ENCODE data around the gene GSK3B.
"Not testable (repeated sequence)": the region's sequence is repeated elsewhere in the genome, so short reads cannot be mapped to it uniquely, and the experiment has no call there.

The GSK3B gene

DNA sequence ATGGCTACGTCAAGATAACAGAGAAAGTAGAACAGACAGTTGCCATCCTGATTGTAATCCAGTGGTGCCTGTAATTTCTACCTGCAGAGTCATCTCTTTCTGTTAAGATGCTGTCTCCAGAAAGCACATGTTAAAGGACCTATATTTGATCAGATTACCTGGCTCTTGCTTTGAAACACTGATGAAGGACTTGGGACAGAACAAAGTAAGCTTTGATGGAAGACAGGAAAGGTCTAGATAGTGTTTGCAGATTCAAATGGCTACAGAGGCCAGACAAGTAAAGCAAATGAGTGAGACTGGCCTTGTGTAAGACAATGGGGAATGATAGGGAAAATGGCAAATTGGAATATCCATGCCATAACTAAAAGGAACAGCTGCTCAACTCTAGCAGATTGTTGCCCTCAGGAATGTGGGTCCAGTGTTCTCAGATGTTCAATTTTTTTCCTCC, 1.8 kb upstream of the GSK3B start:
- DNase-seq (ENCODE audit: low spot score) = no peak

DNA sequence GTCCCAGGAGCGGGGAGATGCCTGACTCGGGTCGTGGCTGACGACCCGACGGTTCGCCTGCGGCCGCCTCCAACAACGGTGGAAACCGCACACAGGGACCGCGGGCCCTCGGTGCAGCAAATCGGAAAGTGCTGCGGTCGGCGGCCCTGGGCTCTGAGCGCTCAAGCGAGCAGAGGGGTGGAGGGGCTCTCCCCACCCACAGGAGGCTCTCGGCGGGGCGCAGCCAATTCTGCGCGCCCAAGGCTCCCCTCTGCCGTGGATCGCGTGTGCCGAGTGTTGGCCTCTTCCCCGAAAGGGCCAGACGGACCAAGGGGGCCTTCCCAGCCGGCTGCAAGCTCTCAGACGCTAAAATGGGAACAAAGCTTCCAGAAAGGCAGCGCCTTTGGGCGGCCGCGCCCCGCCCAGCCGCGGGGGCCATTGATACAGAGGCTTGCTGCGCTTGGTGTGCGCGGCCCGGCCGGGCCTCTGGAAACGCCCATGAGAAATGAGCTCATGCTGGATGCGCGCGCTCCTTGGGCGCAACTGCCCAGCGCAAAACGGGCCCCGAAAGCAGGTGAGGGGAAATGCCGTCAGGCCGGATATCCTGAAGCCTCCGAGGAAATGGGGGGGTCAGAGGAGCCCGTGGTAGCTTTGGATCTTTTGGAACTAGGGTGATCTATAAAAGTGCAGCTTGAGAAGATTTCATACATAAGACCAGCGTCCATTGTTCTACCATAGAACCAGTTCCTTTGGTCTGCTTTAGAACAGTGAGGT, 1.2 kb upstream of the GSK3B start:
- peak; percentile 97 for DNase-seq (ENCODE audit: low spot score)

DNA sequence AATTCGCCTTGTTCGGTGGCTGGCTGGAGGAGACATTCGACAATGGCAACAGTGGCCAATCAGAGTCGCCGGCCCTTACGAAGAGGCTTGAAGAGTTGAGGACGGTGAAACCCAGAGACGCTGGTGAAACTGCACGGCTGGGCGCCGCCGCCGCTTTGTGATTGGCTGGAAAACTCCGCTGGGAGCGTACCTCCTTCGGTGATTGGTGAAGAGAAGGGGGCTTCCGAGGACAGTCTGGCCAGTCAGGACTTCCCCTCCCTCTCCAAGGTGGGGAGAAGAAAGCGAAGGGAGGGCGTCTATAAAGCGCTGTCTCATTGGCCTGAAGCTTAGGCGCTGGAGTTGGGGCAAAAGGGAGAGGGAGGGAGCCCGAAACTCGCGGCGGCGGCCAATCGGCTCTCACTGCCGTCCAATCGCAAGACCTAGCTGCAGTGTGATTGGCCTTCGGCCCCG, 554 bp upstream of the GSK3B start:
- DNase-seq (ENCODE audit: low spot score) = peak; percentile 100

DNA sequence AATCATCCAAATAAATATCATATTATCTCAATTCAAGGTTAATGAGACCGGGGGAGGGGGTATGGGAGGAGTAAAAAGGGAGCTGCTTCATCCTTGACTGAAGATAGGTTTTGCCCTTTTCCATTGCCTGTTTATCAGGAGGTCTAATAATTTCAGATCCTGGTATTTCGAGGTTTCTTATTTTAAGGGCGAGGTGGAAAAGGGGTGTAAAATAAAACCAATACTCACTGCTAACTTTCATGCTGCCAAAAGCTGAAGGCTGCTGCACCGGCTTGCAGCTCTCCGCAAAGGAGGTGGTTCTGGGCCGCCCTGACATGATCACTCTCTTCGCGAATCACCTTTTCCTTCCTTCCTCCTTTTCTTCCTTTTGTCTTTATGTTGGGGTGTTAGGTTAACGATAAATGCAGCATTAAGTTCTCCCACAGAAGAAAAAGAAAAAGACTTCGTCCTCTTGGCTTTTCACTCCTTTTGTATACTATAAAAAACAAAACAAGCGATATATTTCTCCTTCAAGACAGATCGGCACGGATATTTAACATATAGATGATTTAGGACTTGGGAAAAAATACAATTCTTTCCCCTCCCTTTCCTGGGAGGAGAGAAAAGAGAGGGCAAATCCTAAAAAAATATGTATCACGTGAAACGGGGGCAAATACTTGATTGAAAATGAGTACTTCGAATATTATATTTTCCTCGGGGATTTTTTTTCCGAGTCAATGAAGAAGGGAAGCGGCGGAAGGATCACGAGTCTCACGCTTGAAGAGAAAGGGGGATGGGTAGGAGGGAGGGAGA, 932 bp downstream of the GSK3B start:
- DNase-seq (ENCODE audit: low spot score) = no peak

DNA sequence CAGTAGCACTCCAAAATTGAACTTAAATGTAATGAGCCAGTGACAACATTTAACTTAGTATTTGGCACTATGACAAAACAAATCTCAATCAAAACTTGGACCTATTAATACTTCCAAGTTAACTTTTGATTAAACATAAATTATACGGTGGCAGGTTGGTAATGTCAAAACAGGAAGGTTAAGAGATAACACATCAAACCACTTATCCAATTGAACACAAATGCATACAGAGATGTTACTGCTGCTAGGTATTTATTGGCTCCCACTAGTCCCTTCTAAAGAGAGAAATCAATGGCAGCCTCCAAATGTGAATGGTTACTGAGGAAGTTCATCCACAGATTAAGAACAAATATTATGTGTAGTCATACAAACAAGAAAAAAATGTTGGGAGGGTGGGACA, 1.8 kb downstream of the GSK3B start:
- no peak for DNase-seq (ENCODE audit: low spot score)

DNA sequence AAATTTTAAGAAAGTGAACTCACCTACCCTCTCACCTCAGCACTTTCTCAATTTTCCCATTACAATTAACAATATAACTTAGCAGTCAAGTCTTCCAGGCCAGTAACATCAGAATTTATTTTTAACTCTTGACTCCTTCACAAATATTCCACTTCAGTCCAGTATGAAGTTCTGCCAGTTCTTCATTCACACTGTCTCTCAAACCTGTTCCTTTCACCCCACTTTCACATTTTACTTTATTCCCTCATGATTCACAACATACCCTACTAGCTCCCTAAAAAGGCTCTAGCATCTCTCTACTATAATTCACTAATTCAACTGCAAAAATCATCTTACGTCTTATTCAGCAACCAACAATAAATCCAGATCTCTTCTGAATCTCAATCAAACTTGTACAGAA, 3.8 kb downstream of the GSK3B start:
- no peak for DNase-seq (ENCODE audit: low spot score)

DNA sequence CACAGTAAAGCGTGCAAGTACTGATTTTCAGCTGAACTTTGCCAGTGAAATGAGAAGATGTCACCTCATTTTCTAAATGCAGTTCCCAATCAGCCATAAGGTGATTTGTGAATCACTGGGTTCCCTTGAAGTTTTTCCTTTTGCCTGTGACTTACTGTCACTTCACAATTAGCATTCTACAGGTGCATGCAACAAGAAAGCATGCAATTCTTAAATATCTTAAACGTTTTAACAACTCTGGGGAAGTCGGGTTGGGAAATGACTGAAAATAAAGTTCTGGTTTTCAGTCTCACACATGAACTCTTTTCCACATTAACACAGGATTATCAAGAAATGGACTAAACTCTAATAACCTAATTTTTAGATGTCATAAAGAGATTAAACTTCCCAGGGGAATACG, 5.2 kb downstream of the GSK3B start:
- DNase-seq (ENCODE audit: low spot score) = no peak

DNA sequence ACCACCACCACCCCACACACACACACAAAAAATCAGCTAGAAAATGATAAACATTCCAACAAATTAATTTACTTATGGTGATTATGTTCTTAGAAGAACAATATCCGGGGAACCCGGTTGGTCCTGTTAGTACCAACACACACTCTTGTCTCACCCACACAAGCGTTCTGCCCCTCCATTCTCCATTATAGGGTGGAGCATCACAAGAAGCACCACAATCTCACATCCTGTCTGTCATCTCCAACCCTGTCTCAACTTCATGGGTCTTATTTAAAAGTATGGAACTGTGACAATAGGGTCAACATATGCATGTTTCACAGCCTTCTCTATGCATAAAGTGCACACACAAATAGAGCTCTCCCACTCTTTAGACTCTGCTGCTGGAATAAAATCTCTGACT, 5.6 kb downstream of the GSK3B start:
- DNase-seq (ENCODE audit: low spot score) = no peak

DNA sequence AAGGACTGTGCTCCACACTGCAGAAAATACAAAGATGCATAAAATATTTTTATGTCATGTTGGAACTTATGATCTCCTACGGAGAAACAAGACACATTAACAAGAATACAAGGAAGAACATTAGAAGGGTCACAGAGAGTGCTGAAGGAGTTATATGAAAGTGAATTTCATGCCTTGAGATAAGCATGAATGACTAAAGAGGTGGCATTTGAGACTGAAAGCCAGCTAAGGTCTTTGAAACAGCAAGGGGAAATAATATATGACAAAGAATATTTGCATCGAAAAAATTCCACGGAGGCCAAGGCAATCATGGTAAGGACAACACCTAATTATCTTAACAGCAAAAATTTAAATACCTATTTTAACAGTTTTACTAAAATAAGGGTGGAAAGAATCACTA, 12.5 kb downstream of the GSK3B start:
- no peak for DNase-seq (ENCODE audit: low spot score)

DNA sequence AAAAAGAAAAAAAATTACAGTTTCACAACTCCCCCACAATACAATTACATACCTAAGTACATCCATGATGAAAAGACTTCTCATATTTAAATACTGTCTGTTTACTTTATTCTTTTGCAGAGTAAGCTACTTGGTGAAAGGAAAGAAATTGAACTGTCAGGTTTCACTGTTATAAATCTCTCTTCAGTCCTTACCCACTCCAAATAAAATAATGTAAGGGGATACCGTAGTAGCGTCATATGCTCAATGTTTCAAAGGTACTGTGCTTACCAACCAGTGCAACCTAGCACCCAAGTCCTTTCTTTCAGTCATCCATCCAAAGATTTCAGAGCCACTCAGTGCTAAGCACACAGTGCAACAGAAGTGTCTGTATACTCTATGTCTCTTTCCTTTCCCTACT, 13.4 kb downstream of the GSK3B start:
- DNase-seq (ENCODE audit: low spot score) = no peak

DNA sequence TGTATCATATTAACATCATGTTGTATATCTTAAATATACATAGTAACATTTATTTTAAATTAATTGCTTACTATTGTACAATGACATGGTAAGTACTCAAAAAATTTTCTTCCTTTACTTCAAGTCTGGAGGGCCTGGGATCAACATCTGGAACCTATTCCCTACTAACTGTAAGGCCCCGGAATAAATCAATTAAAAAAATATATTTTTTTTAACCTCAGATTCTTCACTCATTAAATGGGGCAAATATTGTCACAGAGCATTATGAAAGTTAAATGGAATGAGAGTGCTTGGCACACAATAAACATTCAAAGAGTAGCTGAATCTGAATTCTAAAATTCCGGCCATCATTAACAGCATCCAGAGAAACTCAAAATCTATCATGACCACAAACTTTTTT, 16.5 kb downstream of the GSK3B start:
- DNase-seq (ENCODE audit: low spot score) = no peak

DNA sequence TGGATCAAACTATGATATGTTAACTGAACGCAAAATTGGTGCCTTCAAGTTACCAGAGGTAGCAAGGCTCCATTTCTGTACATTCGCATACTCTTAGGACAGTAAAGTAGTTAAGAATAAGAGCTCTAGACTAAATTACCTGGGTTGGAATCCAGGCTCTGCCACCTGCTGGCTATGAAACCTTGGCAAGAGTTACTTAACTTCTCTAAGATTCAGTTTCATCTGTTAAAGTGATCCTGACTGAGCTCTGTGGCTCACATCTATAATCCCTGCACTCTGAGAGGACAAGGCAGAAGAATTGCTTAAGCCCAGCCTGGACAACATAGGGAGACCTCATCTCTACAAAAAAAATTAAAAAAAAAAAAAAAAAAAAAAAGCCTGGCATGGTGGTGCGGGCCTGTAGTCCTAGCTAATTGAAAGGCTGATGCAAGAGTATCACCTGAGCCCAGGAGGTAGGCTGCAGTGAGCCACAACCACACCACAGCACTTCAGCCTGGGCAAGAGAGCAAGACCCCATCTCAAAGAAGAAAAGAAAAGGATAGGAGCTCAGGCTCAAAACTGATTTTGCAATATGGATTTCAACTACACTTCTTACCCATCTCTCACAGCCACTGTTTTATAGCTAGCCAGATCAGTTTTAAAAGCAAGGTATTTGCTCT, 21.3 kb downstream of the GSK3B start:
- DNase-seq (ENCODE audit: low spot score) = no peak

DNA sequence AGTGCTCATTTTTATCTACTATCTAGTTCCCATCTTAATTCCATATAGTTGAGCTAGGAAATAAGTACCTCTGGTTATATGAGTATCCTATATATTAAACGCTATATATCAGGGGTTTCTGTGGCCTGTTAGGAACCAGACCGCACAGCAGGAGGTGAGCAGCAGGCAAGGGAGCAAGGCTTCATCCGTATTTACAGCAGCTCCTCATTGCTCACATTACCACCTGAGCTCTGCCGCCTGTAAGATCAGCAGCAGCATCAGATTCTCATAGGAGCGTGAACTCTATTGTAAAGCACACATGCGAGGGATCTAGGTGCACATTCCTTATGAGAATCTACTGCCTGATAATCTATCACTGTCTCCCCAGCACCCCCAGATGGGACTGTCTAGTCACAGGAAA, 23.0 kb downstream of the GSK3B start:
- DNase-seq (ENCODE audit: low spot score) = no peak

DNA sequence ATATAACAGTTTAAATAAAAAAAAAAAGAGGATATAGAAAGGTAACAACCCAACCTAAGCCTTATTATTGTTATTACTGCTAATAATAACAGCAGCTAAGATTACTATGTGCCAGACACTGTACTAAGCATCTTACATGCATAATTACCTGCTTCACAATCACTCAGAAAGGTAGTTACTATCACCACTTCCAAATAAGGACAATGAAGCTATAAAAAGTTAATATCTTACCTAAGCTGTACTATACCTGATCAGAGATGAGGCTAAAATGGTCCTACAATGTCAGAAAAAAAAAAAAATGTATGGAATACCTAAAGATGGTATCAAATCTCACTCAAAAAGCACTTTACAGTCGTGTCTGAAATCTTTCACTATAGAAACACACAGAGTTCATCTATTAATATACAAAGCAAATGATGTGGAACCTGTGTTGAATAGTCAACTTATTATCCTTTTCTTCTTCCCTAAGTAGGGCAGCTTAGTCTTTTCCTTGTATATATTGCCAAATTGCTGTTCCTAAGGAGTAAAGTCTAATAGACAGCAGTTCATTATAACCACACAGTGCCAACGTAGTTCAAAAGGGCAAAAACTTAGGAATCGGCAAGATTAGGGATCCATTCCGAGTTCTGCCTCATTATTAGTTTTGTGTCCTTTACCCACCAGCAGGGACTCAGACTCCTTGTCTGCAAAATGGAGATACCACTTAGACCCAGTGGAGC, 23.8 kb downstream of the GSK3B start:
- no peak for DNase-seq (ENCODE audit: low spot score)

DNA sequence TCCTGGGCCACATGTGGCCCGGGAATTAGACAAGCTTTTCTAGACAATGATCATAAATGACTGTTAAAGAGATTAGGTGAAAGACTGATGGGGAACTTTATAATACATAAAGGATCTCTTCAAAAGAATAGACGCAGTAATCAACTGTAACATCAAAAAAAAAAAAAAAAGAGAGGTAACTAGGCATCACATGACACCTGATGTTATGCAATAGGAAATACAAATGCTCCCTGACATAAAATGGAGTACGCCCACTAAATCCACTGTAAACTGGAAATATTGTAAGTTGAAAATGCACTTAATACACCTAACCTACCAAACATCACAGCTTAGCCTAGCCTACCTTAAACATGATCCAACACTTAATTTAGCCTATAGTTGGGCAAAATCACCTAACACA, 27.2 kb downstream of the GSK3B start:
- DNase-seq (ENCODE audit: low spot score) = no peak

DNA sequence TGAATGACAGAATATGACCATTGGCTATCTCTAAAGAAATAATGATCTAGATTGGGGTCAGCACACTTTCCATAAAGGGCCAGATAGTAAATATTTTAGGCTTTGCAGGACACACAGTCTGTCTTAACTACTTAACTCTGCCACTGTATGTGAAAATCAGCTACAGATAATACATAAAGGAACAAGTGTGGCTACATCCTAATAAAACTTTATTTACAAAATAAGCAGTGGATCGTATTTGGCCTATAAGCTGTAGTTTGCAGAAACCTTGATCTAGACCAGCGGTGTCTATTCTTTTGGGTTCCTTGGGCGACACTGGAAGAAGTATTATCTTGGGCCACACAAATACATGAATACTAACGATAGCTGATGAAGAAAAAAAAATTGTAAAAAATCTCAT, 27.6 kb downstream of the GSK3B start:
- DNase-seq (ENCODE audit: low spot score) = no peak

DNA sequence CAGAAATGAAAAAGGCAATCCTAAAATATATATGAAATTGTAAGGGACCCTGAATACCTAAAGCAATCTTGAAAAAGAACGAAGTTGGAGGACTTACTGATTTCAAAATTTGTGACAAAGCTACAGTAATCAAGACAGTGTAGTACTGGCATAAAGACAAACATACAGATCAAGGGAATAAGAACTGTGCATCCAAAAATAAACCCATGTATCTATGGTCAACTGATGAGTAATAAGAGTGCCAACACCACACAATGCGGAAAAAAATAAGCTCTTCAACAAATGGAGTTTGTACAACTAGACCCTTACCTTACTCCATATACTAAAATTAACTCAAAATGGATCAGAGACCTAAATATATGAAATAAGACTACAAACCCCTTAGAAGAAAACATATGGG, 29.6 kb downstream of the GSK3B start:
- DNase-seq (ENCODE audit: low spot score) = no peak

DNA sequence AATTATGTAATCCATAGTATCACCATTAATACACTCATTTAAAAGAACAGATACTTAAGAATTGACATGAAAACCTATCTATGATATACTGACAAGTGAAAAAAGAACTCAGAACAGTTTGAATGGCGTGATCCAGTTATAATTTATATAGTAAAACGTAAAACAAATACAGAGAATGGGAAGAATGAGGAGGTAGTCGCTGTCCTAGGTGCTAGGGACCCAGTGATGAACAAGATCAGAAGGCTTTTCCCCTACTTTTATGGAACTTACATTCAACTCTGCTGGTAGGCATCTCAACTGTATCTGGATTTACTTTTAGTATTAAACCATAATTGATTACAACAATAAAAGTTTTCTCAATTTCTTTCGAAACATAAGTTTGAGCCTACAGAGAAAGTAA, 31.8 kb downstream of the GSK3B start:
- DNase-seq (ENCODE audit: low spot score) = no peak

DNA sequence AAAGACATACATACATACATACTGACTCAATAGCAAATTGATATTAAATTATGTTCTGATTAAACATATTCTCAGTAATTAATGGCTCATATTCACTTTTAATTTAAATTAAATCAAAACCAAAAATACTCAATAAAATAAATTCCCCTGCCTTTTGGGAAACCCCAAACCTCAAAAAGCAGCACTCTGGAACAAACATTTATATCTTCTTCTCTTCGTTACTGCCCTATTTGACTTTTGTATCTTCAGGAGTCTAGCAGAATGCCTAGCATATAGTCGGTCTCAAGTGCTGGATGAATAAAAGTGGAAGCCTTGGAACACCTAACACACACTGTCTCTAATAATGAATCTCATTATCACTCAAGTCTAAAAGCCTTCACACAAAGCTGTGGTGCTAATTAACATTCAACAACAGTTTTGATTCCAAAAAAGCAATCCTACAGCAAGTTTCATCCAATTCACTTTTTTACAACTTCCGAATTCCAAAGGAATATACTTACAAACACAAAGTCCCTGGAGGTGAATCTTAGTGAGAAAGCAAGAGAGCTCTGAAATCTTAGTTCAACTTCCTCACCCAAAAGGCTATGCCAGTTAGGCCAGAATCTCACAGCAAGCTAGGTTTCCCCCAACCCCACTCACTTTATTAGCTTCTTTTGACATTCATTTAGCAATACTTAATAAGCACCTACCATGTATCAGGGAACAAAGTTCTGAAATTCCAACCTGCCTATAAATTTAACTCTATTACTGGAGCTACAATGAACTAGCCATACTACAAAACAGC, 35.0 kb downstream of the GSK3B start:
- DNase-seq (ENCODE audit: low spot score) = no peak

DNA sequence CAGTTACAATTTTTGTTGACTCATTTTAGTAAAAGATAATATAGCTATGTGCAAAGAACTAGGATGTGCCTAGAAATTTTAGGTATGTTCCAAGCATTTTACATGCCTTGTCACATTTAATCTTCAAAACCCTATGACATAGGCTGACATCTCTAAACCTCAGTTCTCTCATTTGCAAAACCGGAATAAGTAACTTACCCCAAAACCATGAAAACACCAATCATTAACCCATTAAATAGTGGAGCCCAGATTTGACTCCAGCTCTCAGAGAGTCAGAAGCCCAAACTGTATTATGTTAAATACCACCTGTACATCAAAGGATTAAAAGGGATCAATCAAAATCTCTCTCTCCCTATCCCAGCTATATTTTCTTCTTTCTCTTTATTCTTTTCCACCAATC, 36.6 kb downstream of the GSK3B start:
- DNase-seq (ENCODE audit: low spot score) = no peak

DNA sequence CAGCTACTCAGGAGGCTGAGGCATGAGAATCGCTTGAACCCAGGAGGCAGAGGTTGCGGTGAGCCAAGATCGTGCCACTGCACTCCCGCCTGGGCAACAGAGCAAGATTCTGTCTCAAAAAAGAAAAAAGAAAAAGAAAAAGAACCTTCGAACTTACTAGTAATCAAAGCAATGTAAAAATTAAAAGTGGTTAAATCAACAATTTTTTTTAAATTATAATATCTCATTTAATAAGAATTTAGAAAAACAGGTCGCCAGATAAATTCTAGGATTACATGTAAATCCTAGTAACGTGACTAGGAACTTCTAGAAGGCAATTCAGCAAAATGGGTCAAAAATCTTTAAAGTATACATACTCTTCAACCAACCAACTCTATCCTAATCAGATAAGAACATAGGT, 37.2 kb downstream of the GSK3B start:
- no peak for DNase-seq (ENCODE audit: low spot score)

DNA sequence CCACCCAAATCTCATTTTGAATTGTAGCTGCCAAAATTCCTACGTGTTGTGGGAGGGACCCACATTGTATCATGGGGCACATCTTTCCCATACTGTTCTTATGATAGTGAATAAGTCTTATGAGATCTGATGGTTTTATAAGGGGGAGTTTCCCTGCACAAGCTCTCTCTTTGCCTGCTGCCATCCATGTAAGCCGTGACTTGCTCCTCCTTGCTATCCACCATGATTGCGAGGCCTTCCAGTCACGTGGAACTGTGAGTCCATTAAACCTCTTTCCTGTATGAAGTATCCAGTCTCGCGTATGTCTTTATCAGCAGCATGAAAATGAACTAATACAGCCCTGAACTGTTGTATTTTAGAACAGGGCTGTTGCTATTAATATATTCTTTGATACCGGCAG, 40.6 kb downstream of the GSK3B start:
- not testable (repeated sequence) for DNase-seq (ENCODE audit: low spot score)

Data from kidney tubule cell (primary cell).